ENCODE results near the gene RTP3.
A peak's percentile ranks its signal among the peaks of the same experiment; 100 is the strongest.
"Not testable (repeated sequence)": the region's sequence is repeated elsewhere in the genome, so short reads cannot be mapped to it uniquely, and the experiment has no call there.

RTP3 gene

GRCh38 chr3:46491089-46492070 lies 6.4 kb upstream of the RTP3 start:
- no peak for DNase-seq

GRCh38 chr3:46492890-46493547 lies 4.8 kb upstream of the RTP3 start:
- no peak for DNase-seq

- not testable (repeated sequence) for DNase-seq
Observed at GRCh38 chr3:46494491-46494890, 3.3 kb upstream of the RTP3 start.

GRCh38 chr3:46495901-46496456 lies 1.8 kb upstream of the RTP3 start:
- peak in 1 of 2 experiments; percentile 30 for DNase-seq

- peak in 1 of 2 experiments; percentile 60 for DNase-seq
Observed at GRCh38 chr3:46496746-46497555, 825 bp upstream of the RTP3 start.

GRCh38 chr3:46498916-46499519 lies 1.2 kb downstream of the RTP3 start:
- no peak for DNase-seq

GRCh38 chr3:46500656-46501635 lies 3.2 kb downstream of the RTP3 start:
- DNase-seq = no peak

- no peak for DNase-seq
Observed at GRCh38 chr3:46501702-46502101, 3.9 kb downstream of the RTP3 start.

GRCh38 chr3:46503200-46503874 lies 5.6 kb downstream of the RTP3 start:
- DNase-seq = no peak

- DNase-seq = no peak
Observed at GRCh38 chr3:46504789-46505188, 7.0 kb downstream of the RTP3 start.

- no peak for DNase-seq
Observed at GRCh38 chr3:46505953-46506352, 8.2 kb downstream of the RTP3 start.

GRCh38 chr3:46506526-46506925 lies 8.8 kb downstream of the RTP3 start:
- DNase-seq = no peak

- no peak for DNase-seq
Observed at GRCh38 chr3:46508850-46509591, 11.2 kb downstream of the RTP3 start.

GRCh38 chr3:46509661-46510187 lies 11.9 kb downstream of the RTP3 start:
- DNase-seq = no peak

- no peak for DNase-seq
Observed at GRCh38 chr3:46512191-46512749, 14.5 kb downstream of the RTP3 start.

- no peak for DNase-seq
Observed at GRCh38 chr3:46516521-46516920, 18.7 kb downstream of the RTP3 start.

- DNase-seq = no peak
Observed at GRCh38 chr3:46517016-46517783, 19.4 kb downstream of the RTP3 start.

- no peak for DNase-seq
Observed at GRCh38 chr3:46517784-46518181, 20.0 kb downstream of the RTP3 start.
